ENCODE measurements around the gene IFI44L.

Gene IFI44L

GRCh38 chr1:78683079-78683478 is 62.8 kb downstream of the IFI44L start:
- in situ Hi-C loops (cut with MboI; ENCODE audit: low sequenced_read_pairs), result no loop called here

GRCh38 chr1:78687315-78687714 is 67.1 kb downstream of the IFI44L start:
- in situ Hi-C loops (cut with MboI; ENCODE audit: low sequenced_read_pairs), result no loop called here

GRCh38 chr1:78687914-78688313 is 67.7 kb downstream of the IFI44L start:
- in situ Hi-C loops (cut with MboI; ENCODE audit: low sequenced_read_pairs), result no loop called here

GRCh38 chr1:78688697-78689096 is 68.4 kb downstream of the IFI44L start:
- in situ Hi-C loops (cut with MboI; ENCODE audit: low sequenced_read_pairs), result no loop called here

GRCh38 chr1:78690516-78690915 is 70.3 kb downstream of the IFI44L start:
- in situ Hi-C loops (cut with MboI; ENCODE audit: low sequenced_read_pairs), result no loop called here

- in situ Hi-C loops (cut with MboI; ENCODE audit: low sequenced_read_pairs), result no loop called here
These were observed 71.9 kb downstream of the IFI44L start for GRCh38 chr1:78691995-78692747.

All from hTERT RPE-1 (cell line).